Panc1 (cell line): ENCODE data around the gene TRABD2B.

Source experiments
- CTCF ChIP-seq: fragments of 450-650 bp; IDR thresholded peaks from 2 replicates; pipeline ENCODE4 v1.5.1; 2017; ENCODE audit warnings: mild to moderate bottlenecking
- POLR2AphosphoS5 ChIP-seq: IDR thresholded peaks from 2 replicates; pipeline ENCODE4 v1.6.1; 2012; ENCODE audit warnings: mild to moderate bottlenecking, low read depth, low read length, moderate library complexity

GRCh38 chr1:47821760-47822159 is 175.4 kb downstream of the TRABD2B start:
- TF ChIP-seq CTCF, result no peak
- no peak for TF ChIP-seq POLR2AphosphoS5
